Left lung (tissue), 10 donors: Measurements from ENCODE around the gene PTPRN2. TPM values are rescaled to one million over a fixed set of nuclear protein-coding genes. Genes with fewer than 3 reads are reported as not detected.

Source experiments
- ATAC-seq: fragments of 200-7000 bp; cut with Tn5 transposase; one replicate; pipeline ENCODE4 v1.9.1; 2020; ENCODE audit warnings: moderate library complexity
- DNase-seq, 4 donors: peaks; one replicate each; pipeline ENCODE4 v3.0.0-alpha.2; 2013 to 2020
- H3K27ac ChIP-seq, 2 donors: fragments of 200-600 bp; sonication (generic) in 1 of 2; one replicate each; pipeline versions ENCODE4 v1.5.0 to v1.8.0; 2020 to 2021
- H3K27me3 ChIP-seq, 2 donors: fragments of 200-600 bp; sonication (generic) in 1 of 2; one replicate each; pipeline versions ENCODE4 v1.5.0 to v1.8.0; 2020 to 2021
- H3K36me3 ChIP-seq, 2 donors: fragments of 200-600 bp; sonication (generic) in 1 of 2; one replicate each; pipeline versions ENCODE4 v1.5.0 to v1.8.0; 2020 to 2021
- H3K4me1 ChIP-seq, 2 donors: fragments of 200-600 bp; one replicate each; pipeline ENCODE4 v1.8.0; 2021
- H3K4me3 ChIP-seq, 2 donors: fragments of 200-600 bp; sonication (generic) in 1 of 2; one replicate each; pipeline versions ENCODE4 v1.5.0 to v1.8.0; 2020 to 2021; ENCODE audit warnings: mild to moderate bottlenecking in 1 of 2
- H3K9me3 ChIP-seq, 2 donors: fragments of 200-600 bp; sonication (generic) in 1 of 2; one replicate each; pipeline versions ENCODE4 v1.5.0 to v1.8.0; 2020 to 2021
- CTCF ChIP-seq, 2 donors: fragments of 200-600 bp; sonication (generic) in 1 of 2; IDR thresholded peaks; one replicate each; pipeline versions ENCODE4 v1.5.0 to v1.8.0; 2021; ENCODE audit warnings: antibody characterized with exemption in 2 of 2
- intact Hi-C, 2 donors: fragments of 100-400 bp; cut with DNase I; formaldehyde crosslinking; loops; one replicate each; pipeline versions ENCODE4 v1.11.2 to v1.14.2; 2022
- polyA plus RNA-seq, 6 donors: library from polyadenylated mRNA; unstranded; fragments of 120-200 nt; gene quantifications; one replicate each; pipeline ENCODE4 v1.2.1, GENCODE V29; 2013; ENCODE audit not compliant: insufficient read length in 6 of 6
- total RNA-seq, 2 donors: library from RNA; stranded (reverse); fragmentation: NEBNext Ultra II Directional; extraction: Animal tissue kit (Norgen Biotek cat#: 25700); gene quantifications; one replicate each; pipeline ENCODE4 v1.2.1, GENCODE V29; 2021
- donor health status: DM: no; HTN: yes; CAD: no.
- donor health status: DM: no; HTN: no; CAD: no.

The PTPRN2 gene
- total and polyA plus RNA-seq, 8 donors = 4.0 to 7.8 (median 6.8) TPM

GRCh38 chr7:157508477-157508881 lies 1079.1 kb downstream of the PTPRN2 start:
- peaks cover 0 to 20% of the 10 kb centered on the region in 2 donors for H3K27me3 ChIP-seq
- ATAC-seq (no peak), DNase-seq (no peak)
- H3K27ac ChIP-seq = no peak overlapping the region
- H3K4me3 ChIP-seq = no peak overlapping the region
- intact Hi-C loops = no loop called here
- H3K4me1 ChIP-seq = no peaks in the 10 kb centered on the region
- H3K9me3 ChIP-seq = peaks cover 0 to 8% of the 10 kb centered on the region in 2 donors
- H3K36me3 ChIP-seq = no peaks in the 10 kb centered on the region
- no peak for TF ChIP-seq CTCF (IDR thresholded peaks at IDR 0.05)

GRCh38 chr7:157507987-157508386 lies 1079.6 kb downstream of the PTPRN2 start:
- peaks cover 0 to 8% of the 10 kb centered on the region in 2 donors for H3K9me3 ChIP-seq
- DNase-seq = no peak

GRCh38 chr7:157506268-157506667 lies 1081.4 kb downstream of the PTPRN2 start:
- intact Hi-C loops = no loop called here
- Histone ChIP-seq H3K27ac (no peak overlapping the region), H3K4me1 (no peaks in the 10 kb centered on the region), H3K27me3 (peaks cover 0 to 13% of the 10 kb centered on the region in 2 donors), H3K4me3 (no peak overlapping the region), H3K36me3 (no peaks in the 10 kb centered on the region), H3K9me3 (peaks cover 0 to 8% of the 10 kb centered on the region in 2 donors)
- no peak for DNase-seq
- no peak for ATAC-seq
- TF ChIP-seq CTCF (IDR thresholded peaks at IDR 0.05) = no peak

More at GRCh38 chr7:157507987-157508386, 1079.6 kb downstream of the PTPRN2 start:
- no peak for TF ChIP-seq CTCF (IDR thresholded peaks at IDR 0.05)
- no peaks in the 10 kb centered on the region for H3K4me1 ChIP-seq
- H3K36me3 ChIP-seq = no peaks in the 10 kb centered on the region
- intact Hi-C loops = no loop called here
- no peak for ATAC-seq
- no peak overlapping the region for H3K4me3 ChIP-seq
- H3K27ac ChIP-seq = no peak overlapping the region
- peaks cover 0 to 15% of the 10 kb centered on the region in 2 donors for H3K27me3 ChIP-seq

GRCh38 chr7:157505646-157506045 lies 1082.0 kb downstream of the PTPRN2 start:
- Histone ChIP-seq H3K4me3 (no peak overlapping the region), H3K27me3 (peaks cover 0 to 13% of the 10 kb centered on the region in 2 donors), H3K27ac (no peak overlapping the region), H3K4me1 (no peaks in the 10 kb centered on the region), H3K36me3 (no peaks in the 10 kb centered on the region), H3K9me3 (peaks cover 0 to 8% of the 10 kb centered on the region in 2 donors)
- TF ChIP-seq CTCF (IDR thresholded peaks at IDR 0.05) = no peak
- no peak for ATAC-seq
- intact Hi-C loops = no loop called here
- no peak for DNase-seq

GRCh38 chr7:157503229-157503628 lies 1084.4 kb downstream of the PTPRN2 start:
- DNase-seq (no peak), ATAC-seq (no peak)
- Histone ChIP-seq H3K36me3 (no peaks in the 10 kb centered on the region), H3K4me1 (no peaks in the 10 kb centered on the region), H3K27me3 (peaks cover 0 to 14% of the 10 kb centered on the region in 2 donors), H3K4me3 (no peak overlapping the region), H3K9me3 (peaks cover 0 to 8% of the 10 kb centered on the region in 2 donors), H3K27ac (peak overlapping the region in 1 of 2 donors; percentile 61)
- intact Hi-C loops = no loop called here
- no peak for TF ChIP-seq CTCF (IDR thresholded peaks at IDR 0.05)
